Activated naive CD8-positive, alpha-beta T cell (primary cell): ENCODE results near the gene NF1.
"Not testable (repeated sequence)": the region's sequence is repeated elsewhere in the genome, so short reads cannot be mapped to it uniquely, and the experiment has no call there.

Experiments used
- H3K27ac Mint-ChIP-seq: one replicate; pipeline ENCODE4 v1.8.0; 2021; ENCODE audit warnings: mixed read lengths
- H3K27me3 Mint-ChIP-seq: one replicate; pipeline ENCODE4 v1.8.0; 2021; ENCODE audit warnings: mixed read lengths
- H3K36me3 Mint-ChIP-seq: one replicate; pipeline ENCODE4 v1.8.0; 2021; ENCODE audit warnings: mixed read lengths
- H3K4me1 Mint-ChIP-seq: one replicate; pipeline ENCODE4 v1.8.0; 2021; ENCODE audit warnings: low read depth, mixed read lengths
- H3K4me3 Mint-ChIP-seq: one replicate; pipeline ENCODE4 v1.8.0; 2021; ENCODE audit warnings: mild to moderate bottlenecking, mixed read lengths
- H3K9me3 Mint-ChIP-seq: one replicate; pipeline ENCODE4 v1.8.0; 2021; ENCODE audit warnings: low read depth, mixed read lengths

NF1 gene

GRCh38 chr17:31262923-31263322 is 168.1 kb downstream of the NF1 start:
- not testable (repeated sequence) for H3K4me1 Mint-ChIP-seq, H3K4me3 Mint-ChIP-seq

GRCh38 chr17:31266042-31266441 is 171.3 kb downstream of the NF1 start:
- Mint-ChIP-seq H3K4me1 (peaks cover 3% of the 10 kb centered on the region), H3K36me3 (peaks cover 15% of the 10 kb centered on the region), H3K27ac (no peak overlapping the region), H3K9me3 (no peaks in the 10 kb centered on the region), H3K27me3 (no peaks in the 10 kb centered on the region), H3K4me3 (no peak overlapping the region)

More at GRCh38 chr17:31262923-31263322, 168.1 kb downstream of the NF1 start:
- H3K36me3 Mint-ChIP-seq, result peaks cover 14% of the 10 kb centered on the region
- not testable (repeated sequence) for H3K9me3 Mint-ChIP-seq, H3K27me3 Mint-ChIP-seq, H3K27ac Mint-ChIP-seq

DNA sequence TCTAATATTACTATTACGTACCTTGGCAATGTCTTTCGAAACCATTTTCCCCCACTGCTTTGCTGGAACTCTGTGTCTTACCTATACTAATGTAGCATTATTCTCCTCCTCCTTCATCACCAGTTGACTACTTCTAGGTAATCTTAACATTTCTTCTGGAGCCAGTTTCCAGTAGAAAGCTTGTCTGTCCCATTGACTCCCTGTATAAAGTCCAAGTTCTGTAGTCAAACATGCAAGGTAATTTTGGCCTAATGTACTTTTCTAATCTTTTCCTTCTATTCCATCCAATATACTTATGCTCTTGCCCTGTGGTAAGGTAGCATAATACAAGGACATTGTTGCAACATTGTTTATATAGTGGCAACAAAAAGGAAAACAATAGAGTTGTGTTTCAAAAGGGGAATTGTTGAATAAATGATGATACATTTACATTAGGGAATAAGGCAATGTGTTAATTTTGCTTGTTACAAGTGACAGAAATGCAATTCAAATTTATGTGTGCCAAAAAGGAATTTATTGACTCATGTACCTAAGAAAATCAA is 174.3 kb downstream of the NF1 start:
- H3K9me3 Mint-ChIP-seq, result no peaks in the 10 kb centered on the region
- H3K4me1 Mint-ChIP-seq, result peaks cover 3% of the 10 kb centered on the region
- no peak overlapping the region for H3K27ac Mint-ChIP-seq
- H3K27me3 Mint-ChIP-seq, result no peaks in the 10 kb centered on the region
- no peak overlapping the region for H3K4me3 Mint-ChIP-seq
- peaks cover 17% of the 10 kb centered on the region for H3K36me3 Mint-ChIP-seq

DNA sequence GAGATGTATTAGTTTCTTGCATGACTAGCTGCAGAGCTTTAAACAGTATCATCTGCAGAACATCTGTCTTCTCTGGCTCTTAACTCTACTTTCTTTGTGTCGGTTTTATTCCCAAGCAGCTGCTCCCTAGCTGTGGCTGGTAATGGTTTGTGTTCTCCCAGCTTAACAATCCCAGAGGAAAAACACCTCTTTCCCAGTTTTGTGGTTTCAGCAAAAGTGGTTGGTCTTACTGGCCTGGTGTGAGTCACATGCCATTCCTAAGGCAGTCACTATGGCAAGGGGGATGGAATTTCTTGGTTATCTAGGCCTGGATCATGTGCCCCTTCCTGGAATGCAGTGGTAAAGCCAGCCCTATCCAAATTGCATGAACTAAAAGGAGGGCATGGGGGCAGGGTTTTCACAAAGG is 174.8 kb downstream of the NF1 start:
- H3K9me3 Mint-ChIP-seq, result no peaks in the 10 kb centered on the region
- no peak overlapping the region for H3K27ac Mint-ChIP-seq
- H3K27me3 Mint-ChIP-seq, result no peaks in the 10 kb centered on the region
- H3K4me1 Mint-ChIP-seq, result peaks cover 3% of the 10 kb centered on the region
- no peak overlapping the region for H3K4me3 Mint-ChIP-seq
- peaks cover 17% of the 10 kb centered on the region for H3K36me3 Mint-ChIP-seq

DNA sequence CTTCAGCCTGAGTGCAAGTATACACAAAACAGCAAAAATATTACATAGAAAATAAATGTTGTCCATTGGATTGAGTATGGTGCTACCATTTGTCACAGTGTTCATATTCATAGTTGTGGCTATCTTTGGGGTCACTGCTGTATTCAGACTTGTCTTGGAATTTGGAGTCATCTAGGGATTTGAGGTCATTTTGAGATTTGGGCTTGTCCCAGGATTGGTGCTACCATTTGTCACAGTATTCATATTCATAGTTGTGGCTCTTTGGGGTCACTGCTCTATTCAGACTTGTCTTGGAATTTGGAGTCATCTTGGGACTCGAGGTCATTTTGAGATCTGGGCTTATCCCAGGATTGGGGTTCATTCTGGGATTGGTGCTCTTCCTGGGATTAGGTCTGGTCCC is 177.5 kb downstream of the NF1 start:
- H3K9me3 Mint-ChIP-seq, result no peaks in the 10 kb centered on the region
- peaks cover 17% of the 10 kb centered on the region for H3K36me3 Mint-ChIP-seq
- no peak overlapping the region for H3K27ac Mint-ChIP-seq
- H3K4me3 Mint-ChIP-seq, result no peak overlapping the region
- H3K27me3 Mint-ChIP-seq, result no peaks in the 10 kb centered on the region
- no peaks in the 10 kb centered on the region for H3K4me1 Mint-ChIP-seq

GRCh38 chr17:31272803-31273202 is 178.0 kb downstream of the NF1 start:
- Mint-ChIP-seq H3K27ac (no peak overlapping the region), H3K4me3 (no peak overlapping the region), H3K27me3 (no peaks in the 10 kb centered on the region), H3K9me3 (no peaks in the 10 kb centered on the region), H3K36me3 (peaks cover 16% of the 10 kb centered on the region), H3K4me1 (no peaks in the 10 kb centered on the region)

GRCh38 chr17:31273516-31273915 is 178.7 kb downstream of the NF1 start:
- H3K9me3 Mint-ChIP-seq, result no peaks in the 10 kb centered on the region
- peaks cover 15% of the 10 kb centered on the region for H3K36me3 Mint-ChIP-seq
- H3K27ac Mint-ChIP-seq, result no peak overlapping the region
- H3K4me3 Mint-ChIP-seq, result no peak overlapping the region
- no peaks in the 10 kb centered on the region for H3K4me1 Mint-ChIP-seq
- no peaks in the 10 kb centered on the region for H3K27me3 Mint-ChIP-seq

DNA sequence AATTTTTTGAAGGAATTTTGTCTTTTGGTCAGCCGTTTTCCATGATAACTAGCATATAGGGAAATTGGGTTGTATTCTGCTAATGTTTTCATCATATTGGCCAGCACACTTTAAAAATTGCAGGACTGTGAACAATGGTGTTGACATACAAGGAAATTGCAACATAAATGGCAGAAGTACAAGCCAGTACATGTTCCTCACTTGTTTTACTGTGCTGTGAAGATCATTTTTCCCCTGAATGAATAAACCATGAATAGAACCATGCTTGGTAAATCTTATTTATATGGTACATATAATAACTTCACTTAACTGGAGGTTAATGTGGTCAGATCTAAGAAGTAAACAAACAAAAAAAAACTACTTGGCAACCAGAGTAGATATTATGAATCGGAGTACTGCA is 179.5 kb downstream of the NF1 start:
- H3K27me3 Mint-ChIP-seq, result no peaks in the 10 kb centered on the region
- no peaks in the 10 kb centered on the region for H3K9me3 Mint-ChIP-seq
- H3K4me3 Mint-ChIP-seq, result no peak overlapping the region
- no peak overlapping the region for H3K27ac Mint-ChIP-seq
- H3K36me3 Mint-ChIP-seq, result peaks cover 11% of the 10 kb centered on the region
- no peaks in the 10 kb centered on the region for H3K4me1 Mint-ChIP-seq

DNA sequence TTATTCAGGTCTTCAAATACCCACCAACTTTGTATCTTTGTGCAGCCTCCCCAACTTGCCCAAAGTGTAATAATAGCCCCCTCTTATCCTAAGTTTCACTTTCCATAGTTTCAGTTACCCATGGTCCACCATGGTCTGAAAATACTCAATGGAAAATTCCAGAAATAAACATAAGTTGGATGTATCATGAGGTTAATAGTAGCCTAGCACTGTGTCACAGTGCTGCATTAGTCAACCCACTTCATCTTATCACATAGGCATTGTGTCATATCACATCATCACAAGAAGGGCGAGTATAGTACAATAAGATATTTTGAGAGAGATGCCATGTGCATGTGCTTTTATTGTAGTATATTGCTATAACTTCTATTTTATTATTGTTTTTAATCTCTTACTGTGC is 180.3 kb downstream of the NF1 start:
- Mint-ChIP-seq H3K9me3 (no peaks in the 10 kb centered on the region), H3K27me3 (no peaks in the 10 kb centered on the region), H3K27ac (no peak overlapping the region), H3K4me3 (no peak overlapping the region), H3K4me1 (no peaks in the 10 kb centered on the region), H3K36me3 (peaks cover 11% of the 10 kb centered on the region)

- Mint-ChIP-seq H3K4me1 (no peaks in the 10 kb centered on the region), H3K4me3 (no peak overlapping the region), H3K36me3 (peaks cover 5% of the 10 kb centered on the region), H3K27ac (no peak overlapping the region), H3K27me3 (no peaks in the 10 kb centered on the region), H3K9me3 (no peaks in the 10 kb centered on the region)
Observed at GRCh38 chr17:31279401-31279800, 184.6 kb downstream of the NF1 start.

DNA sequence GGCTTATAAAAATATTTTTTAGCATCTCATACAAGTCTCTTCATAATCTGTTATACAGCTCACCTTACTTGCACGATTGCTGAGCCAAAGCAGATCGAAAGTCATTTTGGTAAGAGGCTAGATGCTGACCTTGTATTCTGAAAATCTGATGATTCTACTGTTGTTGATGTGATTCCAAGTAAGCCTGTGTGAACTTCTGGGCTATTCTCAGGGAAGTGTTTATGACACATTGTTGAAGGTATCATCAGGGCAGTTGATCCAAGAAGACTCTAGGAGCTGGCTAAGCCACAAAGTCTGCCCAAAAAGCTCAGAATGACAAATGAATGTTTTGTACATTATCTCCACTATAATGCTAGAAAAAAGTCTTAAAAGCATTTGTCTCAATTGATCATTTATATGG is 186.3 kb downstream of the NF1 start:
- no peak overlapping the region for H3K27ac Mint-ChIP-seq
- no peak overlapping the region for H3K4me3 Mint-ChIP-seq
- H3K9me3 Mint-ChIP-seq, result no peaks in the 10 kb centered on the region
- H3K27me3 Mint-ChIP-seq, result no peaks in the 10 kb centered on the region
- H3K36me3 Mint-ChIP-seq, result peaks cover 3% of the 10 kb centered on the region
- no peaks in the 10 kb centered on the region for H3K4me1 Mint-ChIP-seq

- H3K27ac Mint-ChIP-seq, result no peak overlapping the region
- no peaks in the 10 kb centered on the region for H3K36me3 Mint-ChIP-seq
- H3K4me3 Mint-ChIP-seq, result no peak overlapping the region
- H3K9me3 Mint-ChIP-seq, result no peaks in the 10 kb centered on the region
- peaks cover 11% of the 10 kb centered on the region for H3K4me1 Mint-ChIP-seq
- no peaks in the 10 kb centered on the region for H3K27me3 Mint-ChIP-seq
Observed at GRCh38 chr17:31283841-31284240, 189.1 kb downstream of the NF1 start.

- no peak overlapping the region for H3K4me3 Mint-ChIP-seq
- H3K36me3 Mint-ChIP-seq, result no peaks in the 10 kb centered on the region
- H3K9me3 Mint-ChIP-seq, result no peaks in the 10 kb centered on the region
- H3K27me3 Mint-ChIP-seq, result no peaks in the 10 kb centered on the region
- H3K27ac Mint-ChIP-seq, result no peak overlapping the region
- peaks cover 24% of the 10 kb centered on the region for H3K4me1 Mint-ChIP-seq
Observed at GRCh38 chr17:31286587-31286986, 191.8 kb downstream of the NF1 start.

- H3K4me3 Mint-ChIP-seq, H3K27ac Mint-ChIP-seq, H3K36me3 Mint-ChIP-seq, H3K9me3 Mint-ChIP-seq, H3K27me3 Mint-ChIP-seq: not testable (repeated sequence)
- peaks cover 24% of the 10 kb centered on the region for H3K4me1 Mint-ChIP-seq
Observed at GRCh38 chr17:31287932-31288331, 193.2 kb downstream of the NF1 start.

DNA sequence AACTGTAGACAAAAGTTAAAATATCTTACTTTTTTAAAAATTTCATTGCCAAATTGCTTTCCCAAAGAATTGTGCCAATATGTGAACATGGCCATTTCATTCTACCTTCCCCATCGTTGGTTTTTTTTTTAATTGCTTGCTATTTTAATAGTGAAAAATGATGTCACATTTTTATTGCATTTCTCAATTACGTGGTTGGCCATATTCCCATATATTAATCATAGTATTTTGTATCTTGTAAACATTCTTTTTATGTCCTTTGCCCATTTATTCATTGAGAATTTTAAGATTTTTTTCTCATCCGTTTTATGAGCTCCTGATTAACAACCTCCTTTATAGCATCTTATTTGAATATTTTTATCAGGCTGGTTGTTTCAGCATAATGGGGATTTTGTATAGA is 195.0 kb downstream of the NF1 start:
- Mint-ChIP-seq H3K4me1 (peaks cover 24% of the 10 kb centered on the region), H3K27ac (no peak overlapping the region), H3K9me3 (no peaks in the 10 kb centered on the region), H3K36me3 (peaks cover 4% of the 10 kb centered on the region), H3K4me3 (no peak overlapping the region), H3K27me3 (no peaks in the 10 kb centered on the region)

- Mint-ChIP-seq H3K27me3 (no peaks in the 10 kb centered on the region), H3K4me3 (no peak overlapping the region), H3K36me3 (peaks cover 4% of the 10 kb centered on the region), H3K9me3 (no peaks in the 10 kb centered on the region), H3K4me1 (peaks cover 23% of the 10 kb centered on the region), H3K27ac (no peak overlapping the region)
Observed at GRCh38 chr17:31291820-31292219, 197.0 kb downstream of the NF1 start.
